Suprapubic skin (tissue), 4 donors: ENCODE results near the gene GALNT3.
A peak's percentile ranks its signal among the peaks of the same experiment; 100 is the strongest.

Source experiments
- POLR2A ChIP-seq, 2 donors: fragments of 450-650 bp; IDR thresholded peaks; one replicate each; pipeline ENCODE4 v1.6.1; 2017; ENCODE audit warnings: antibody characterized with exemption in 2 of 2, mild to moderate bottlenecking in 2 of 2, moderate library complexity in 2 of 2
- POLR2AphosphoS5 ChIP-seq, 3 donors: sonication (generic); formaldehyde crosslinking; IDR thresholded peaks; one replicate each; pipeline ENCODE4 v1.6.1; 2017; ENCODE audit warnings: antibody characterized with exemption in 3 of 3
- TF ChIP-seq, protein P1 (sequence below), 2 donors: fragments of 200-600 bp in 1 of 2; fragments of 450-650 bp in 1 of 2; sonication (generic) in 1 of 2; IDR thresholded peaks; one replicate each; pipeline ENCODE4 v1.5.1; 2016 to 2019; ENCODE audit warnings: antibody characterized with exemption in 2 of 2, mild to moderate bottlenecking in 1 of 2, moderate library complexity in 1 of 2

DNA sequence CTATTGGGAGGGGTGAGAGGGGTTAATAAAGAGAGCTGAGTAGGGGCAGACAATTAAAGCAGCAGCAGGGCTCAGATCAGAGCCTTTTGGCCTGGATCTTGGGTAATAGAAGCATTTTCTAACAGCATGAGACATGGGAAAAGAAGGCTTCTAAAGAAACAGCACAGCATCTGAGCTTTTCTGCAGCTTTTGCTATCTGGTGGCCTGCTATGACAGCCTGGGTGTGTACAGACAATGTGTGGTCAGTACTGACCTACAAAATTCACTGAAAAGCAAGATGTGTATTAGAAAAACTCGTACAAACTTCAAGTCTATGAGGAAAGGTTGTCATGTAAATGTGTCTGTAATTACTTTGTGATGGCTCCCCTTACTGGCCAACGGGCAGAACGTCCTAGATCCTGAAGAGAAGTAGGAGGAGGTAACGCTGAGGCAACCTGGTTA is 95.6 kb downstream of the GALNT3 start:
- TF ChIP-seq POLR2A (IDR thresholded peaks at IDR 0.05) (no peak), POLR2AphosphoS5 (IDR thresholded peaks at IDR 0.05) (no peak)
- TF ChIP-seq, protein P1, sequence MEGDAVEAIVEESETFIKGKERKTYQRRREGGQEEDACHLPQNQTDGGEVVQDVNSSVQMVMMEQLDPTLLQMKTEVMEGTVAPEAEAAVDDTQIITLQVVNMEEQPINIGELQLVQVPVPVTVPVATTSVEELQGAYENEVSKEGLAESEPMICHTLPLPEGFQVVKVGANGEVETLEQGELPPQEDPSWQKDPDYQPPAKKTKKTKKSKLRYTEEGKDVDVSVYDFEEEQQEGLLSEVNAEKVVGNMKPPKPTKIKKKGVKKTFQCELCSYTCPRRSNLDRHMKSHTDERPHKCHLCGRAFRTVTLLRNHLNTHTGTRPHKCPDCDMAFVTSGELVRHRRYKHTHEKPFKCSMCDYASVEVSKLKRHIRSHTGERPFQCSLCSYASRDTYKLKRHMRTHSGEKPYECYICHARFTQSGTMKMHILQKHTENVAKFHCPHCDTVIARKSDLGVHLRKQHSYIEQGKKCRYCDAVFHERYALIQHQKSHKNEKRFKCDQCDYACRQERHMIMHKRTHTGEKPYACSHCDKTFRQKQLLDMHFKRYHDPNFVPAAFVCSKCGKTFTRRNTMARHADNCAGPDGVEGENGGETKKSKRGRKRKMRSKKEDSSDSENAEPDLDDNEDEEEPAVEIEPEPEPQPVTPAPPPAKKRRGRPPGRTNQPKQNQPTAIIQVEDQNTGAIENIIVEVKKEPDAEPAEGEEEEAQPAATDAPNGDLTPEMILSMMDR (IDR thresholded peaks at IDR 0.05), result peak in 1 of 2 donors; percentile 31
